ENCODE results near the gene TMEM253. TPM values are rescaled to one million over a fixed set of nuclear protein-coding genes. Genes with fewer than 3 reads are reported as not detected.

The TMEM253 gene
- 0.35 to 1.0 TPM (median 0.81 TPM) in 5 replicates for total RNA-seq (2022; extraction: Qiagen RNA extraction)

DNA sequence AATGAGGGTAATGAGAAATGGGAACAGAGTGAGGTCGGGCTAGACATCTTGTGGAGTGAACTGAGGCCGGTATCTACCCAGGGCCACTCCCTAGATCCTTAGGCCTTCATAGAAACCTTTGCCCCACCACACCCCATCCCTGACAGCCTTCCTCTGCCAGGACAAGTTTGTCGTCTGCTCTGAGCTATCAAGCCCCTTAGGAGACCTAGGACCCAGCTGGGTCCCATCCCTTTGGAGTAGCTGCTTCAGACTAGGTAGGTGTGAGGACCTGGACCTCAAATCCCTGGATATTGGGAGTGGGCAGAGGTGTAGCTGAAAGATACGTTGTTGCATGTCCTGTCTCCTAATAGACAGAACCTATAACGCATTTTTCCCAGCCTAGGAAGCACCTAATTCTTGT lies at the start of gene TMEM253:
Gene TMEM253, plus strand, starts transcription at position 136 of the 400 bp plus-strand sequence. CDS start 278 bp downstream, outside the sequence.

DNA sequence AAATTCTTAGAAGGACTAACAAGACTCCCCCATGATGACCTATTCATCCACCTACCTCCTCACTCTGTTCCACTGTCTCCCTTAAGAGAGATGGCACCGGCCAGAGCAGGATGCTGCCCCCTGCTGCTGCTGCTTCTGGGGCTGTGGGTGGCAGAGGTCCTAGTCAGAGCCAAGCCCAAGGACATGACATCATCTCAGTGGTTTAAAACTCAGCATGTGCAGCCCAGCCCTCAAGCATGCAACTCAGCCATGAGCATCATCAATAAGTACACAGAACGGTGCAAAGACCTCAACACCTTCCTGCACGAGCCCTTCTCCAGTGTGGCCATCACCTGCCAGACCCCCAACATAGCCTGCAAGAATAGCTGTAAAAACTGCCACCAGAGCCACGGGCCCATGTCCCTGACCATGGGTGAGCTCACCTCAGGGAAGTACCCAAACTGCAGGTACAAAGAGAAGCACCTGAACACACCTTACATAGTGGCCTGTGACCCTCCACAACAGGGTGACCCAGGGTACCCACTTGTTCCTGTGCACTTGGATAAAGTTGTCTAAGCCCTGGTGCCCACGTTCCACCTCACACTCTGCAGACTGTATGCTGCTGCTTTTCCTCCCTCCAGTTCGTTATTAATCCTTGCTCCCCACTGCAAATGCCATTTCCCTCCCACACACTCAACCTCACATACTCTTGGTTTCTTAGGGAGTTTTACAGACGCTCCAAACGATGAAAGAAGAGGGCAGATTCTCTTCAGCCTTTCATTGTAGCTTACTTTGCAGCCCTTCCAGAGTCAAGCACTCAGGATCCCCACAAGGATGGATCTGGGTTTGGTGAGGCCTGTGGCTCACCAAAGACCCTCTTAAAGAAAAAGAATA lies 42.8 kb upstream of the TMEM253 start, which contains the start of gene RNASE8:
Gene RNASE8, plus strand, starts transcription at position 20 of the 873 bp plus-strand sequence. Its CDS starts 71 bp downstream, at position 91.

GRCh38 chr14:21070083-21070609 lies 30.7 kb upstream of the TMEM253 start, which contains the start of gene ARHGEF40:
Gene ARHGEF40, plus strand, starts transcription at chr14:21070304. Its CDS starts 93 bp downstream, at chr14:21070397.

GRCh38 chr14:21098076-21098891 lies 2.6 kb upstream of the TMEM253 start, which contains the start of gene ZNF219:
Gene ZNF219, minus strand, starts transcription at chr14:21098655. Its CDS starts 5,064 bp downstream, at chr14:21093591.

Other genes starting within 250 kb of the TMEM253 start
- not detected in 5 replicates for gene RNASE3, start 209.7 kb upstream of the TMEM253 start, total RNA-seq (2022; extraction: Qiagen RNA extraction)
- gene RNASE2, start 145.6 kb upstream of the TMEM253 start, total RNA-seq (2022; extraction: Qiagen RNA extraction) = not detected in 5 replicates
- gene METTL17, start 111.1 kb upstream of the TMEM253 start, total RNA-seq (2022; extraction: Qiagen RNA extraction) = 67.0 to 76.5 TPM (median 72.4 TPM) in 5 replicates
- not detected in 5 replicates for gene SLC39A2, start 101.8 kb upstream of the TMEM253 start, total RNA-seq (2022; extraction: Qiagen RNA extraction)
- gene NDRG2, start 76.0 kb upstream of the TMEM253 start, total RNA-seq (2022; extraction: Qiagen RNA extraction) = 1.7 to 3.3 TPM (median 2.4 TPM) in 5 replicates
- gene TPPP2, start 70.8 kb upstream of the TMEM253 start, total RNA-seq (2022; extraction: Qiagen RNA extraction) = not detected in 5 replicates
- gene RNASE13, start 66.3 kb upstream of the TMEM253 start, total RNA-seq (2022; extraction: Qiagen RNA extraction) = not detected in 5 replicates
- 0.07 TPM in 1 of 5 replicates, not detected in the others for gene RNASE7, start 58.7 kb upstream of the TMEM253 start, total RNA-seq (2022; extraction: Qiagen RNA extraction)
- not detected in 5 replicates for gene RNASE8, start 43.2 kb upstream of the TMEM253 start, total RNA-seq (2022; extraction: Qiagen RNA extraction)
- 7.4 to 9.9 TPM (median 8.6 TPM) in 5 replicates for gene ARHGEF40, start 30.8 kb upstream of the TMEM253 start, total RNA-seq (2022; extraction: Qiagen RNA extraction)
- gene ZNF219, start 2.4 kb upstream of the TMEM253 start, total RNA-seq (2022; extraction: Qiagen RNA extraction) = 21.4 to 31.3 TPM (median 28.4 TPM) in 5 replicates
- gene OR5AU1, start 55.0 kb downstream of the TMEM253 start, total RNA-seq (2022; extraction: Qiagen RNA extraction) = not detected in 5 replicates
- gene HNRNPC, start 168.4 kb downstream of the TMEM253 start, total RNA-seq (2022; extraction: Qiagen RNA extraction) = 745 to 1,119 TPM (median 806 TPM) in 5 replicates
- gene RPGRIP1, start 179.0 kb downstream of the TMEM253 start, total RNA-seq (2022; extraction: Qiagen RNA extraction) = 0.09 to 0.25 TPM (median 0.17 TPM) in 5 replicates

Measured in A549 treated with Hydrocortisone at 1 μM for 4 hours (cell line).